ENCODE results near the gene ZFP36.

DNA sequence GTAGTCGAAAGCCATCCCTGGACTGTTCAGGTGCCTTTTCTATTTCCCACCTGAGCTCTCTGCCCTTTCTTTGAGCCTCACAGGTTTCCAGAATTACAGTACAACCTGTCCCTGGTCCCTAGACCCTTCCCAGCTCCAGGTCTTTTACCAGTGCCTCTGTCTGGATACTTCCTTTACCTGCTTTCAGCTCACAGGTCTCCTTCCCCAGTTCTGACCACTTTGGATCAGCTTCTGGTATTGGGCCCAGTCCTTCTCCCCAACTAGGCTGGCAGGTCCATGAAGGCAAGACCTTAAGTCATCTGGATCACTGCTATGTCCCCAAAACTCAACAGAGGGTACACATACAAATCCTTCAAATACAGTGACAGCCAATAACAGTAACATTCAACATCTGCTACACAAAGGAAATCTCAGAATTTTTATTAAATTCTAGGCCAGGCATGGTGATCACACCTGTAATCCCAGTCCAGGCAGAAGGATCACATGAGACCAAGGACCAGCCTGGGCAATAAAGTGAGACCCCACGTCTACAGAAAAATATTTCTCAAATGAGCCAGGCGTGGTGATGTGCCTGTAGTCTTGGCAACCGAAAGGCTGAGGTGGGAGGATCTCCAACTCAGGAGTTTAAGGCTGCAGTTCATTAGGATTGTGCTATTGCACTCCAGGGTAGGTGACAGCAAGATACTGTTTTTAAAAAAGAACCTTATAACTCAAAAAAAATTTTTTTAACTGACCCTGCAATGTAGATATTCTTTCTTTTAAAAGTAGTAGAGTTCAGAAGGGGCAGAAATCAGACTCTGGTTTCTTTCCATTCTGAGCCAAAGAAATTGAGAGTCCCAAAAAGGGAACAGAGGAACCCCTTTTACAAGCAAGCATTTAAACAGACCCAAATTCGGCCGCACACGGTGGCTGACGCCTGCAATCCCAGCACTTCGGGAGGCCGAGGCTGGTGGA is 27.8 kb downstream of the ZFP36 start:
- TF ChIP-seq SUZ12 (IDR thresholded peaks at IDR 0.05; ENCODE audit: extremely low read depth, insufficient read depth, insufficient read length): no peak
- TF ChIP-seq YY1 (IDR thresholded peaks at IDR 0.05; ENCODE audit: insufficient read depth, insufficient read length): no peak
- TF ChIP-seq ZNF274 (IDR thresholded peaks at IDR 0.05; ENCODE audit: low read depth, low read length): no peak
